HG03095 (cell line): ENCODE data around the gene EZH2.

ENCODE experiments used
- ATAC-seq: cut with Tn5 transposase; IDR thresholded peaks from one replicate; pipeline ENCODE4 v1.9.1; 2021; ENCODE audit warnings: moderate library complexity; ENCODE audit not compliant: unreplicated experiment

The EZH2 gene

GRCh38 chr7:148901178-148901577, 17.1 kb upstream of the EZH2 start:
- no peak for ATAC-seq

GRCh38 chr7:148898845-148899484, 14.9 kb upstream of the EZH2 start:
- no peak for ATAC-seq

- ATAC-seq: no peak
These were observed 10.5 kb upstream of the EZH2 start for GRCh38 chr7:148894591-148894990.

- no peak for ATAC-seq
These were observed 9.0 kb upstream of the EZH2 start for GRCh38 chr7:148893071-148893470.

- no peak for ATAC-seq
These were observed 4.2 kb upstream of the EZH2 start for GRCh38 chr7:148888300-148888699.

GRCh38 chr7:148886844-148887243, 2.8 kb upstream of the EZH2 start:
- no peak for ATAC-seq

- ATAC-seq: peak; percentile 86
These were observed 370 bp upstream of the EZH2 start for GRCh38 chr7:148884299-148885022.

GRCh38 chr7:148883266-148884048, 634 bp downstream of the EZH2 start:
- peak; percentile 26 for ATAC-seq

GRCh38 chr7:148882841-148883265, 1.2 kb downstream of the EZH2 start:
- no peak for ATAC-seq

- no peak for ATAC-seq
These were observed 1.9 kb downstream of the EZH2 start for GRCh38 chr7:148882192-148882591.

GRCh38 chr7:148878317-148878716, 5.8 kb downstream of the EZH2 start:
- ATAC-seq: no peak

- ATAC-seq: no peak
These were observed 6.6 kb downstream of the EZH2 start for GRCh38 chr7:148877517-148877916.

- no peak for ATAC-seq
These were observed 11.9 kb downstream of the EZH2 start for GRCh38 chr7:148872188-148872587.

- no peak for ATAC-seq
These were observed 12.5 kb downstream of the EZH2 start for GRCh38 chr7:148871551-148871950.

GRCh38 chr7:148871030-148871429, 13.1 kb downstream of the EZH2 start:
- ATAC-seq: no peak

GRCh38 chr7:148868378-148868674, 15.8 kb downstream of the EZH2 start:
- no peak for ATAC-seq

- ATAC-seq: no peak
These were observed 16.3 kb downstream of the EZH2 start for GRCh38 chr7:148867596-148868377.

GRCh38 chr7:148866362-148866761, 17.7 kb downstream of the EZH2 start:
- ATAC-seq: no peak

- no peak for ATAC-seq
These were observed 18.8 kb downstream of the EZH2 start for GRCh38 chr7:148865283-148865682.

GRCh38 chr7:148863324-148863723, 20.8 kb downstream of the EZH2 start:
- ATAC-seq: no peak

GRCh38 chr7:148862481-148862880, 21.6 kb downstream of the EZH2 start:
- ATAC-seq: no peak
